GM18508 (cell line): ENCODE measurements around the gene KRTAP4-12.
"Not testable (repeated sequence)": the region's sequence is repeated elsewhere in the genome, so short reads cannot be mapped to it uniquely, and the experiment has no call there.

Source experiments
- ATAC-seq: cut with Tn5 transposase; IDR thresholded peaks from one replicate; pipeline ENCODE4 v1.9.1; 2021; ENCODE audit warnings: moderate number of reproducible peaks; ENCODE audit not compliant: insufficient read depth, unreplicated experiment

KRTAP4-12 gene

DNA sequence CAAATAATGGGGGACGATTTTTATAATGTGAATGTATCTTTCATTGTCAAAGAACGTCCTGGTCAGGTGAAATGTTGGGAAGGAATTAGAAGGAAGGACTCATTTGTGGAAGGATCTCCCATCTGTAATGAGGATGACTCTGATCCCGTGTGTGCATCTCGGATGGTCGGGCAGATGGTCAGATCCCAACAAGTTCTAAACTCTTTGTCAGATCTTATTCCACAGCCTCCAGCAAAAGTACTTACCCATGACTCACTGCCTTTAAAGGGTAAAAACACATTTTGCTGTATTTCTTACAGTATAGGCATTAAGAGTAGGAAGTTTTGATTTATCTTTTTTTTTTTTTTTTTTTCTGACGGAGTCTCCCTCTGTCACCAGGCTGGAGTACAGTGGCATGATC lies 25.5 kb downstream of the KRTAP4-12 start:
- ATAC-seq = no peak

DNA sequence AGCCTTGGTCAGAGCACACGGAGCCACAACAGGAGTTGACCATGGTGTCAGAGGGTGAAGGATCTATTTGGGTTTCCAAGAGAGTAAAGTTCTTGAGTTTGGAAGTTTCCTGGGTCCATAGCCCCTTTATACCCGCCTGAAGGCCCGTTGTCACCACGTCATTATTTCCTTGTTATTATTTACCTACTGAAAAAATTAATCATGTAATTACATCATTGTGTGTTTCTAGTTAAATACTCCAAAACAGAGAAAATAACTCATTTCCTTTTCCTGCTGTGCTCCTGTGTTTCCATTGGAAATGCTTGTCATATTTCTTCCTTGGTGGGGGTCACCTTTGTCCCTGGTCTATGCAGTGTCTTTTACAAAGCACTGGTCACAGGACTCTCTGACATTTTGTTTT lies 25.9 kb downstream of the KRTAP4-12 start, which contains the start of gene KRTAP4-8:
Gene KRTAP4-8 (minus strand): TSS at position 101 of the 400 bp plus-strand sequence. CDS start 58 bp downstream, at position 43.
- ATAC-seq = no peak

DNA sequence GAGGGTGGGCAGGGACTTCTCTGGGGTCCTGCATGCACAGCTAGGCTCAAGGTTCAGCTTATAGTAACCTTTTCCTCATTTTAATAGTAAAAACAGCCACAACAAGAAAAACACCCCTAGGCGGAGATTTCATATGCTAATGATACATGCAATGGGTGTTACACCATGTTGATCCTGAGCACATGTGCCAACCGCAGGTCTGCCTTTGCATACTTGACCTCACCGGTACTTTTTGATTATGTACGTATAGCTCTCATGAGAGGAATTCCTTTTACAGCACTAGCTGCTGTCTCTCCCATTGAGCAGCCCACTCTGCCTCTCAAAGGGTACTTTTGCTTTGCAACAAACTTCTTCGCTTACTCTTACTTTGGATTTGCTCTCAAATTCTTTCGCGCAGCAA lies 27.9 kb downstream of the KRTAP4-12 start:
- ATAC-seq = no peak

DNA sequence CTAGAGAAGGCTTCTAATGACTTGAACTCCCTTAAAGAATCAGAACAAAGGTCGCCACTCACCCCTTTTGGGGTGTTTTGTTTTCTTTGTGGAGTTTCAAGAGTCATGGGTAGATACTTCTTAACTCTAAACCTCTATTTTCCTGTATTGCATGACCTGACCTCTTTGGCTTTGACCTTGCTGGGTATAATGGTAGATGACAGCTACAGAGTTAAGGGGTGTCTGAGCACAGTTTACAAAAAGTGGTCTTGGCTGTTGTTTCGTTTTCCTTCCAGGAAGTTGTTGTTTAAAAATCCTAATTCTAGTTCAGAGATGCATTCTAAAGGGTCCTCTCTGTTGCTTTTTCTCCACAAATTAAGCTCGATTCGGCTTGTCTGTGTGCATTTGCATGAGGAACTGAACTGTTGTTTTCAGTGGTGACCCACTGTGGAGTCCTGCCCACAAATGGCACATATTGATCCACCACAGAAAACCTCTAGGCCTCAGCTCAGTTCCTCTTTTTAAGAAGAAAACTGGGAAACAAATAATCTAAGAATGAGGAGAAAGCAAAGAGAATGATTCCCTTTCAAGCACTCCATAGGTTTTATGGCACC lies 35.1 kb downstream of the KRTAP4-12 start:
- not testable (repeated sequence) for ATAC-seq

DNA sequence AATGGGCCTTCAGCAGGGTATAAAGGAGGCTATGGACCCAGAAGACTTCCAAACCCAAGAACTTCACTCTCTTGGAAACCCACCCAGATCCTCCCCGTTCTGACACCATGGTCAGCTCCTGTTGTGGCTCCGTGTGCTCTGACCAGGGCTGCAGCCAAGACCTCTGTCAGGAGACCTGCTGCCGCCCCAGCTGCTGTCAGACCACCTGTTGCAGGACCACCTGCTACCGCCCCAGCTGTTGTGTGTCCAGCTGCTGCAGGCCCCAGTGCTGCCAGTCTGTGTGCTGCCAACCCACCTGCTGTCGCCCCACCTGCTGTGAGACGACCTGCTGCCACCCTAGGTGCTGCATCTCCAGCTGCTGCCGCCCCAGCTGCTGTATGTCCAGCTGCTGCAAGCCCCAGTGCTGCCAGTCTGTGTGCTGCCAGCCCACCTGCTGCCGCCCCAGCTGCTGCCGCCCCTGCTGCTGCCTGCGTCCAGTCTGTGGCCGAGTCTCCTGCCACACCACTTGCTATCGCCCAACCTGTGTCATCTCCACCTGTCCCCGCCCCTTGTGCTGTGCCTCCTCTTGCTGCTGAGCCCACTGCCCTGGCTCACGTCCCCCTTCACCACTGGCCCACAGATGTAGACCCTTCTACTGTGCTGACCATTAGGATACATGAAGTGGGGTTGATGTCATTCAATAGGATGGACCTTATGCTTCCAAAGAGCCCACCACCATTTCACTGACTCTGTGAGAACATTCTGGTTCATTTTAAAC lies 39.7 kb downstream of the KRTAP4-12 start, which contains the start of gene KRTAP4-7:
Gene KRTAP4-7 (plus strand): TSS at position 51 of the 757 bp plus-strand sequence. CDS start 57 bp downstream, at position 108.
- ATAC-seq = not testable (repeated sequence)

DNA sequence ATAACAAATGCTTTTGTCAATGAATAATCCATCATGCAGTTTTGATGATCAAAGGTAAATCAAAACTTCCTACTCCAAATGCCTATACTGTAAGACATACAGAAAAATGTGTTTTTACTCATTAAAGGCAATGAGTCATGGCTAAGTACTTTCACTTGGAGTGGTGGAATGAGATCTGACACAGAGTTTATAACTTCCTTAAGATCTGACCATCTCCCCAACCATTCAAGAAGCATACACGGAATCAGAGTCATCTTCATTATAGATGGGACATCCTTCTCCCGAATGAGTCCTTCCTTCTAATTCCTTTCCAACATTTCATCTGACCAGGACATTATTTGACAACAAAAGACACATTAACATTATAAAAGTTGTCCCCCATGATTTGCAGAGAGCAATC lies 40.6 kb downstream of the KRTAP4-12 start:
- ATAC-seq = not testable (repeated sequence)

DNA sequence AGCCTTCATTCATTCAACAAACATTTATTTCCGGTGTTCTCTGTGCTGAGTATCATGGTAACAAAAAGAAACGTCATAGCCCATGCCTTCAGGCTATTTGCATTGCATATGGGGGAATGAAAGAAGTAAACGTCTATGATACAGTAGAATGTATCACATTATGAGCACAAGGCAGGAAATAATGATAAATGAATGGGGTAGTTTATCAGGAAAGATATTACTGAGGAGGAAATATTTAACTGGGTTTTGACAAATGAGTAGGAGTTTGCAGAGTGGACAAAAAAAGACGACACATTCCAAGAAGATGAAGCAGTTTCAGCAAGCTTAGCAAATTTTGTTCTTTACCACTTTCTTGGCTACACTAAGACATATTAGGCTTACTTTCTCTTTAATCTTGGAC lies 41.4 kb downstream of the KRTAP4-12 start:
- no peak for ATAC-seq

DNA sequence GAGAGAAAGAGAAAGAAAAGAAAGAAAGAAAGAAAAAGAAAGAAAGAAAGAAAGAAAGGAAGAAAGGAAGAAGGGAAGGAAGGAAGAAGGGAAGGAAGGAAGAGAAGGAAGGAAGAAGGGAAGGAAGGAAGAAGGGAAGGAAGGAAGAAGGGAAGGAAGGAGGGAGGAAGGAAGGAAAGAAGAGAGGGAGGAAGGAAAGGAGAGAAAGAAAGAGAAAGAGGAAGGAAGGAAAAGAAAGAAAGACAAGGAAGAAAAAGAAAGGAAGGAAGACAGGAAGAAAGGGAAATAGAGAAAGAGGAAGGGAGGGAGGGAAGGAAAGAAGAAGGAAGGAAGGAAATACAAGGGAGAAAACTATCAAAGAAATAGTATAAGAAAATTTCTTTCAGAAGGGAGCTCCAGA lies 47.2 kb downstream of the KRTAP4-12 start:
- ATAC-seq = no peak

DNA sequence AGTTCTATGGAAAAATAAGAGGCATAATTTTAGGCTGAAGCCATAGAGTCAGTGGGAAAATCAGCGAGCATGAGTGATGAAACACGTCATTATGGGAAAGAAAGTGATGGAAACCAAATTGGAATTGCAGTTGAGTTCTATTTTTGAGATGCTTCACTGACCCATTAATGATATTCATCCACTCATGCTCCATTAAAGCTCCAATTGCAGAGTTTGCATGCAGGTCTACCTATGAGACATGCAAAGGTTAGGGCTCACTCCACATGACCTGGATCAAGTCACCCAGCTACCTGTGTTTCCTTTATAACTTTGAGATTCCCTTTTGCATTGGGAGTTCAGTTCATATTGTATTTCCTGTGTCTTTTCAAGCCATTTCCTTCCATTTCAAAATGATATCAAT lies 50.3 kb downstream of the KRTAP4-12 start:
- ATAC-seq = no peak
